DMS53 (cell line): Measurements from ENCODE around the gene PSMC5.

Source experiments
- DNase-seq: peaks from one replicate; lab custom pipeline; 2025; lab: John Stamatoyannopoulos, UW

PSMC5 gene

GRCh38 chr17:63820963-63821561 lies 6.2 kb upstream of the PSMC5 start:
- no peak for DNase-seq

DNA sequence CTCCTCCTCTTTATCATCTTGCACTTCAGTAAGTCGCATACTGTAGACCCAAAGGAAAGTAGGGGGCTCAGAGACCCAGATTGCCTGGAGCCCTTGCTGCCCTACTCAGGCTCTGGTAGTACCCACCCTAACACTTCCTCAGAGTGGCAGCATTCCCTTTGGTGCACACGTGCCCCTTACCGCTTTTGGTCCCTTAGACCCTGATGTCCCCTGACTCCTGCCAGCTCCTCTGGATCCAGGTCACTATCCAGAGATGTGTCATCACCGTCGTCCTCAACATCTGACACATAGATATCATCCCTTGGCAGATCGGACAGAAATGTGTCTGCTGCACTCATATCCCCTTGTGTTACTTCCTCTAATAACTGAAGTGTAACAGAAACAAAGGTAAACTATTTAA lies 5.4 kb upstream of the PSMC5 start:
- DNase-seq, result no peak

GRCh38 chr17:63822537-63822936 lies 4.7 kb upstream of the PSMC5 start:
- no peak for DNase-seq

- no peak for DNase-seq
Observed at GRCh38 chr17:63823659-63824331, 3.4 kb upstream of the PSMC5 start.

DNA sequence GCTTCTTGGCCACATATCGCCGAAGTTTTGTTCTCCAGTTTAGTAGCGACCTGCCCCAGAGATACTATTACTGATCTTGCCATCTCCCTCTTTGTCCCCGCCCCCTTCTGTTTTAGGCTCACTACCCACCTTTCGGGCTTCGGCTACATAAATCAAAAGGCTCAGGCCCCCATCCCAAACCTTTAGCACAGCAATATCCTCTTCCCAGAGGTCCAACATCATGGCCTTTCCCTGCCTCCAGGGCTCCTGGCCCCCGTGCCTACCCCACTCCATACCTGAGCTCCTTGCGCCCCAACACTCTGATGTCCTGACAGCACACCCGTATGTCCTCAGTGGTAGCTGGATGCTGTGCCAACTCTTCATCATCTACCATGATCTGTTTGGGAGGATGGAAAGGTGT lies 2.9 kb upstream of the PSMC5 start:
- no peak for DNase-seq

DNA sequence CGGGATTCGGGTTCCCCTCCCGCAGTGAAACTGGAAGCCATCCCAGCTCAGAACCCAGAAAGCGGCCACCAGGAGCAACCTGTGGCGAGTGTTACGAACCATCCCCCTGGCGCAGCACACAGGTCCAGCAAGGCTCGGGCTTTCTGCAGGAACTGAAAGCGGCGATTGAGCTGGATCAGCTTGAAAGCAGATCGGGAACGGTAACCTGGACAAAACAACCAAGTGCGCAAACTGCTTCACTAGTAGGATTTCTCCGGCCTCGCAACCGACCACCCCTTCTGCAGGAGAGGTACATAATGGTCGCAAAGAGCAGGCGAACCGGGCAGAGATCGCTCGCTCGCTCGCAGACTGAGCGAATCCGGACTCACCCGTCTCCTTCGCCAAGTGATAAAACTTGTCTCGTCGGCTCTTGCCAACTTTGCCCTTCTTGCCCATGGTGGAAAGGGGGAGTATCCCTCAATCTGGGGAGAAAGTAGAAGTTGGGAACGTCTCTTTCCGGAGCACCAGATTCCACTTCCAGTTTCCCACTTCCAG lies 696 bp upstream of the PSMC5 start:
- DNase-seq, result peak; percentile 57

DNA sequence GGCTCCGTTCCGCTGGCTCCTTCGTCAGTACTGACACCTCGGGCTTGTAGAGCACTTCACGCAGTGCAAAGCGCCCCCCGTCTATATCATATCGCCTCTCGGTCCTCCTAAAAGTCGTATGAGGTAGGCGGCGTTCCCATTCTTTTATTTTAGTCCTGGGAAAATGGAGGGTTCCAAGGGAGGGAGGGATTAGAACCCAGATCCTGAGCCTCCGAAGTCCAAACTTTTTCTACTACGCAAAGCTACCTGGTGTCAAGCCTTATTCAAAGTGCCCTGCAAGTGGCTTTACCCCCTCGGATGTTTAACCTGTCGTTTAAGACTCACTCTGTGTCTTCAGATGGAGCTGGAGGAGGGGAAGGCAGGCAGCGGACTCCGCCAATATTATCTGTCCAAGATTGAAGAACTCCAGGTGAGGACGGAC lies 580 bp downstream of the PSMC5 start:
- DNase-seq, result no peak

DNA sequence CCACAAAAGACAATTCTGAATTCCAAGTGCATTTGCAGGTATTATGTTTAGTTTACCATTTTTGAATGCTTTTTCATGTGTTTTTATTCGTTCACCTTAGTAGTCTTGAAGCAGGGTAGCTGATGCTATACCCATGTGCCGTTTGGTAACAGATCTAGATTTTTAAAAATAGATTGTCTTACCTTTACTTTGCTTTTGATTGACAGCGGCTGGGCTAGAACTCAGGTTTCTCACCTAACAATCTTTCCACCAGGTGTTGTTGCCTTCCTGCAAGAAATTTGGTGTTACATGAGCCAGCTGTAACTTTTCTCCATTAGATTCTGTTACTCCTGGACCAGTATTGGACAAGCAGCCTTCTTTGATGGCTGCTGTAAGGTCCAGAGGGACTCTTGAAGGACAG lies 1.7 kb downstream of the PSMC5 start:
- DNase-seq, result no peak

DNA sequence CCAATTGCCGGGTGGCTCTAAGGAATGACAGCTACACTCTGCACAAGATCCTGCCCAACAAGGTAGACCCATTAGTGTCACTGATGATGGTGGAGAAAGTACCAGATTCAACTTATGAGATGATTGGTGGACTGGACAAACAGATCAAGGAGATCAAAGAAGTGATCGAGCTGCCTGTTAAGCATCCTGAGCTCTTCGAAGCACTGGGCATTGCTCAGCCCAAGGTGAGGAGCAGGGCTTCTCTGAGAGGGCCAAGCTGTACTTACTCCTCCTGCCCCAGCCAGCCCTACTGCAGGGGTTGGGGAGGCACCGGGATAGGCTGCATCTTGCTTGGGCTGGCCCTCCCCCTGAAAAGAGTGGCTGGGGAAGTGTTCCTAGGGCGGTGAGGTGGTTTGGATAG lies 3.0 kb downstream of the PSMC5 start:
- DNase-seq, result no peak

DNA sequence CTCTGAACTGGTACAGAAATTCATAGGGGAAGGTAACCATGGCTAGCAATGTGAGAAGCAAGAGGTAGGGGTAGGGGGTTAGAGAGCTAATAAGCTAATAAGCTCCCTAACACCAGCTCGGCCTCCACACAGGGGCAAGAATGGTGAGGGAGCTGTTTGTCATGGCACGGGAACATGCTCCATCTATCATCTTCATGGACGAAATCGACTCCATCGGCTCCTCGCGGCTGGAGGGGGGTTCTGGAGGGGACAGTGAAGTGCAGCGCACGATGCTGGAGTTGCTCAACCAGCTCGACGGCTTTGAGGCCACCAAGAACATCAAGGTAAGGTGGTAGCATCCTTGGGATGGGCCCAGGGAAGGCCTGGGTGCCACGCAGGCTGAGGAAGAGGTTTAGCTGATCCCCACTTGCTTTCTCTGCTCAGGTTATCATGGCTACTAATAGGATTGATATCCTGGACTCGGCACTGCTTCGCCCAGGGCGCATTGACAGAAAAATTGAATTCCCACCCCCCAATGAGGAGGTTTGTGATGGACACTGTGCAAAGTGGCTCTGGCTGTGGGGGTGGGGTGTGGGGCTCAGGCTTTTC lies 3.8 kb downstream of the PSMC5 start:
- peak; percentile 11 for DNase-seq

DNA sequence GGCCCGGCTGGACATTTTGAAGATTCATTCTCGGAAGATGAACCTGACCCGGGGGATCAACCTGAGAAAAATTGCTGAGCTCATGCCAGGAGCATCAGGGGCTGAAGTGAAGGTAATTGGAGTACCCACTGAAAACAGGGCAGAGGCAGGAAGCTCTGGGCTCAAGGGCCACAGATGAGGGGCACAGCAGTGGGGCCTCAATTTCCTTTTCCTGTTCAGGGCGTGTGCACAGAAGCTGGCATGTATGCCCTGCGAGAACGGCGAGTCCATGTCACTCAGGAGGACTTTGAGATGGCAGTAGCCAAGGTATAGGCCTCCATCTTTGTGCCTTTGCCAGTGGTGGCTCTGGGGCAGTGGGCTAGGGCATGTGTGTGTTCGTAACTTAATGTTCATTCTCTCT lies 4.3 kb downstream of the PSMC5 start:
- DNase-seq, result no peak

DNA sequence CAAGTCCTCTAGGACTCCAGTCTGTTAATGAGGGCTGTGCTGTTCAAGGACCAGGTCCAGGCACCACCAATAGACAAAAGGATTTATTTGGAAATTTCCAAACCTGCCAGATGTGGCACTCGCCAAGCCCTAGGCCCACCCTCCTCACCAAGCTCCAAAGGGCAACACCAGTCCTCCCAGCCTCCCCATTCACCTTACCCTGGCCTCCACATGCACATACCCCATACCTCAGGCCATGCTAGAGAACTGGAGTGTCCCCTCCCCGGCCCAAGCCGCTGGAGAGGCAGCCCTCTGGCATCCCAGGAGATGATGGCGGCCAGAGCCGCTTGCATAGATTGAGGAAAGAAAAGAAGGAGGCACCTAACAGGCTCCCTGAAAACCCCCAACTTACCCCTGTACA lies 4.8 kb downstream of the PSMC5 start:
- no peak for DNase-seq

DNA sequence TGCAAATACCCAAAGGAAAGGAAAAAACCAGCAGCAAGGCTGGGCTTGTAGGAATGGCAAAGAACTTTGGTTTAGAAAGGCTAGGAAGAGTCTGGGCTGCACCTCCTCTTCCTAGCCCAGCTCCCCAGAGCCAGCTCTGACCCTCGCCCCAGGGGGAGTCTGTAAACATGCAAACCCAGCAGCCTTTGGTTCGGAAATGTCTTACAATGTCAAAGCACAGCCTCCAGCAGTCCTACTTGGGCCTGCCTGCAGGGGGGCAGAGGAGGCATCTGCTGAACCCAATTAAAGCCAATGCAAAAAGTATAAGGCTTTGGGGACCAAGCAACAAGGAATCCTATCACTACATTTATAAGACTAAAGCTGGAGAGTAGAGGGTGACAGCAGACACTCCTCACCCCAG lies 5.2 kb downstream of the PSMC5 start:
- peak; percentile 19 for DNase-seq

- DNase-seq, result no peak
Observed at GRCh38 chr17:63833026-63833740, 6.0 kb downstream of the PSMC5 start.

GRCh38 chr17:63833741-63834373 lies 6.6 kb downstream of the PSMC5 start:
- DNase-seq, result no peak

GRCh38 chr17:63834431-63835166 lies 7.4 kb downstream of the PSMC5 start:
- DNase-seq, result peak; percentile 89

DNA sequence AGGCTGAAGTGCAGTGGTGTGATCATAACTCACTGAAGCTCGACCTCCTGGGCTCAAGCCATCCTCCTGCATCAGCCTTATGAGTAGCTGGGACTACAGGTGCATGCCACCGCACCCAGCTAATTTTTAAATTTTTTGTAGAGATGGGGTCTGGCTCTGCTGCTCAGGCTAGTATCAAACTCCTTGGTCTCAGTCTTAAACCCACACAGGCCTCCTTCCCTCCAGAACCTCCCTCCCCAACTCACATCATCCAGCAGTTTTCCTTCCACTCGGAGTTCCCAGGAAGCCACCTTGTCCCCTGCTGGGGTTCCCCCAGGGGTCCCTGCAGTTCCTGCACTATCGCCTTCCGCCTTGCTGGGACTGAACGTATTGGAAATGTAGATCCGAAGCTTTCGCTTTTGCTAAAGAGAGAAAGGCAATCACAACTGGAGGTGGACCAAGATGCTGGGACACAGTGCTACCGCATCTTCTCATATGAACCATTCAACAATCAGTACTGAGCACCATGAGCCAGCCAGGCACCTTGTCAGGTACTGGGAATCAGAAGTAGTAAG lies 8.0 kb downstream of the PSMC5 start:
- DNase-seq, result no peak

- no peak for DNase-seq
Observed at GRCh38 chr17:63836811-63837210, 9.6 kb downstream of the PSMC5 start.

- DNase-seq, result no peak
Observed at GRCh38 chr17:63837480-63837879, 10.2 kb downstream of the PSMC5 start.

DNA sequence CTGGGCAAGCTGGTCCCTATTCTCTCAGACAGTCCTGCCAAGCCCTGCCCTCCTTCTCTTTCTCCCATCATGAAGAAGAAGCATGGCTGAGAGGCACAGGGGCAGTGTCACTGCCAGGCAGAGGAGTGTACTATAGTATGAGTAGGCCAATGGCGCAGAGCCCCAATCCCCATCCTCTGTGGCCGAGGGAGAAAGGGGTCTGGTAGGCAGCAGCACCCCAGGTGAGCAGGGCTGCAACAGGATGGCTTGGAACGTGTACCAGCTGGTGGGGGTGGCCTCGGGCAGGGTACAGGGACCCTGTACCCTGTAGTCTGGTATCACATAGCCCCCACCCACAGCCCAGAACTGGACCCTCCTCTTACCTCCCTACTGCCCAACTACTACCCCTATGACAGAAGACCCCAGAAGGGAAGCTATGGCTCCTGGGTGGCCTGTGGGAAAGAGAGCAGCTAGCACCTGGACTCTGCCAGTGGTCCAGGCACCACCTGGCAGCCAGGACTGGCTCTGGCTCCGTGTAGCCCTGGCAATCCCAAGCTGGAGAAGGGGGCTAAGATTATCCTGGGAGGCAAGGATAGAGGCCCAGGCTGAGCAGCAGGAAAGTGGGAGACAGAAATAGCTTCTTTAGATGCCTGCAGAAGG lies 10.8 kb downstream of the PSMC5 start:
- no peak for DNase-seq
